NCI-H1048 (cell line): ENCODE results near the gene ENPP3.

Experiments
- DNase-seq: peaks from one replicate; lab custom pipeline; 2025; lab: John Stamatoyannopoulos, UW

Gene ENPP3

DNA sequence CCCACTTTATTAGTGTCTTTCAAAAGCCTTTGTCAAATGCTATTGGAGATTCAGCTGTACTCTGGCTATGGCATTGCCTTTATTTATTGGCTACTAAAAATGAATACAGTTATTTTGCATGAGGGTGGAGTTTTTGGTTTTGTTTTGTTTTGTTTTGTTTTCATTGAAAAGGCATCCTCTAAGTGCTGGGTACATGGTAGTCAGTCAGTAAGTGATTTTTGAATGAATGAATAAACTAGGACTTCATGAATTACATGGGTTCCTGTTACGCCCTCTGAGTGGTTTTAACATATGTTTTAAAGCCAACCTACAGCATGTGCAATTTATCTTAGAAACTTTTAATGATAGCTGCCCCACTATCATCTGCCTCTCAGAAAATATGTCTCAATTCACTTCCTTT lies 131.9 kb downstream of the ENPP3 start:
- no peak for DNase-seq

DNA sequence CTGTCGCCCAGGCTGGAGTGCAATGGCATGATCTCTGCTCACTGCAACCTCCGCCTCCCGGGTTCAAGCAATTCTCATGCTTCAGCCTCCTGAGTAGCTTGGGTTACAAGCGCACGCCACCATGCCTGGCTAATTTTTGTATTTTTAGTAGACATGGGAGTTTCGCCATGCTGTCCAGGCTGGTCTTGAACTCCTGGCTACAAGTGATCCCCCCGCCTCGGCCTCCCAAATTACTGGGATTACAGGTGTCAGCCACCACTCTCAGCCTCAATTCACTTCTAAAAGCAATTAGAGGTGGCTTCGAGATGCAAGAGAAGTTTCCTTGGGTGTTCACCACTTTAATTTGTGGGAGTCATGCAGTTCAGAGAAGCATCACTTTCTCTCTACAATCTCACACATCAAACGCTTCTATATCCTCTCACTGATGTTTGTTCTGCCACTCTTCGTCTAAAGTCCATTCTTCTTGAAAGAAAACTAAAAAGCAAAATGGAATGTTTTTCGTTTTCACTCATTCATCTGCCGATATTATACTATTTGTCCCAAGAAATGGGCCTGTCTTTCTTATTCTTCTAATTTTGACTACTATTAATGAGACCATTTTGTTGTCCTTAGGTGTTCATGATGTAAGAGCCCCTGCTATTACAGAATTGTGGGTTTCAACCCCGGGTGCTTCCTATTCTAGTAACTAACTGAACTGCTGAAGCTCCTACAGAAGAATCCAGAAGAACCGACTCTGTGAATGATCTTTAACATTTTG lies 132.5 kb downstream of the ENPP3 start:
- no peak for DNase-seq

DNA sequence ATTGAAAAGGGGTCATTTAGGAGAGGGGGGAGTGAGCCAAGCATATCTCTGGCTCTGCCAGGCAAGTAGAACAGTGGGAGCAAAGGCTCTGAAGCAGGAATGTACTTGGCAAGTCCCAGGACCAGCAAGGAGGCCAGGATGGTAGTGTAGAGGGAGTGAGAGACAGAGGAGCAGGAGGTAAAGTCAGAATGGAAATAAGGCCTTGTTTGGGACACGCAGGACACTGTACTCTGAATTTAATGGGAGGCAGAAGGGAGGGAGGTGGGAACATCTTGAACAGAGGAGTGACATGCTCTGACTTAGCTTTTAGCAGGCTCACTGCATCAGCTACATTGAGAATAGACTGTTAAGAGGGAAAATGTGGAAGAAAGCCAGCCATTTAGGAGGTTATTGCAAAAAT lies 133.7 kb downstream of the ENPP3 start:
- DNase-seq, result no peak

DNA sequence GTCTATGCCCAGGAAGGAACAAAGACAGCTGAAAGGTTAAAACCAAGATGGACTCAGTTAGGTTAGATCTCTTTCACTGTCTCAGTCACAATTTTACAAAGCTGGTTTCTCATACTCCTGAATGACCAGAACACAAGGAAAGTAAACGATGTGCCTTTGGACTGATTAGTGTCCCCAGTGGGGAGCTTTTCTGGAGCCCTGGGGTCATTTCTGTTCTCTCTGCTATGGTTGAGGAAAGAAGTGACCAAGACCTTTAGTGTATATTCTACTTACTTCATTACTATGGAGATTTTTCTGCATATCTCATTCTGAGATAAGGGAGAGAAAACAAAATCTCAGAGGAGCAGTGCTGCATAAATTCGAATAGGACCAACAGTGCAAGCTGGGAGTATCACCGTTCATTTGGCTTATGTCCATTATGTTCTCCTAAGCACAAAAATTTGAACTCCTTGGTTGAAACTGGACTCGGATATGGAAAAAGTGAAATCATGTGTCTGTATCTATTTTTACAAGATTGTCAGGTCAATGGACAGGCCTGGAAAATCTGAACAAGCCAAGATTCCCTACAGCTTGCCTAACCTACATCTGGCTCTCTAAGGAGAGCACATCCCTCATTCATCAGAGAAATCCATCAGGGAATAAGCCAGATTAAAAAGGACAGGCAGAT lies 136.3 kb downstream of the ENPP3 start:
- DNase-seq, result no peak

DNA sequence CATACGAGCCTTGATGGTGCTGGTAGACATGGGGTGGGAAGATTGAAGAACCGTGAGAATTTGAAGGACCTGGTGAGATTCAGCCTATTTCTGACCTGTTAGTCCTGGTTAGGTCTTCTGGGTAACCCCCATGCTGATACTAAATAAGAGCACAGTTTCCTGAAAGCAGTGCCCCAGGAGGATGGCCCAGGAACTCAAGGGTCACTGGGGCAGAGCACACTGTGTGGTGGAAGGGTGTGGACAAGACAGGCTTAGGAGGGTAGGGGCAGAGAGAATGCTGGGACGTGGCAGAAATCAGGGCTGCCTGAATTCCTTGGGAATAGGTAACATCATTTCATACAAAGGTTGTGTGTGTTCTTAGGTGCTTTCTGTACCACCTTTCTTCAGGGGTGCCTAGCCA lies 138.8 kb downstream of the ENPP3 start:
- no peak for DNase-seq

DNA sequence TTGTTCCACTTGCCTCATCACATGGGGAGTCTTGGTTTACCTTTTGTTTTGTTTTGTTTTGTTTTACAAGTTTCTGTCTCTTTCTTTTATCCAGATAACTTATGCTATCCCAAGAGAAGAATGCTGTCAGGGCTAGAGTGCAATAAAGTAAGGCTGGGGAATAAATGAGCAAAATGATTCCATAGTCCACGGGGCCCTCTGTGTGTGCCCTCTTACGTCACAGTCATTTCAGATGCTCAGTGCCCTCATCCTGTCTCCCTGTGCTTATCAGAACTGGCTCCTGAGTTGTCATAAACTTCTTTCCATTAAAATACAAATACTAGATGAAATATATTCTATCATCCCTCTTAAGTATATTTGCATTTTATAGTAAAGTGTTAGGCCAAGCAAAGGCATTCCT lies 139.9 kb downstream of the ENPP3 start:
- DNase-seq, result no peak

DNA sequence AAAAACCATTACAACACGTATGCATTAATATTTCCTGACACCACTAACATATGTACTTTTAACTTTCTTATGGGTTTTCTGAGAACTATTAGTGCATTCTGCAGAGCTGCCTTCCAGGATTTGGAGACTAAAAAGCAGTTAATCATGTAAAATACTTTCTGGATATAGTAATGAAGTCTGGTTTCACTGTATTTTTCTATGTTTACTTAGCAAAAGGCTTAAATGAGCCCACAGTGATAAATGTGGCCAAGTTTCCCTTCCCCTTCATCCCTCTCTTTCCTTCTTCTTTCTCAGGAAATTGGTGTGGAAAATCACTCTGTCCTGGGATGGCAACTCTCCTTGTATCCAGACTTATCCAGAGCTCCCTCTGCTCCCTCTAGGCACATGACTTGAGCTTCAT lies 141.1 kb downstream of the ENPP3 start:
- DNase-seq, result no peak

DNA sequence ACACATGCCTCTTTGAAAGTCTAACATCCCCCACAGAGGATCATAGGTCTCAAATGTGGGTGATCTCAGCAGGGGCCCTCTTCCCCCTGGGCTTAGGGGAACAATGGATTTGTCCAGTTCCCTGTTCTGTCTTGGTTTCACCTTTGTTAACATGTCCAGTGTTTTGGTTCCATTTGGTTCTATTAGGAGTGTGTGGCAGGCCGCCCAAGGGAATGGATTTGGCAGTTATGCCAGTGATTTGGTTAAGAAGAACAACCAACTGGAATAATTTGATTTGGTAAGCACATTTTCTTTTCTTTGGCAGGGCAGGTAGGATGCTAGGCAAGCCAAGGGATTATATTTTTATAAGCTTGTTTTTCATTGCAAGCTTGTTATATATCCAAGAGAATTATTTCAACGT lies 142.2 kb downstream of the ENPP3 start:
- DNase-seq, result no peak

DNA sequence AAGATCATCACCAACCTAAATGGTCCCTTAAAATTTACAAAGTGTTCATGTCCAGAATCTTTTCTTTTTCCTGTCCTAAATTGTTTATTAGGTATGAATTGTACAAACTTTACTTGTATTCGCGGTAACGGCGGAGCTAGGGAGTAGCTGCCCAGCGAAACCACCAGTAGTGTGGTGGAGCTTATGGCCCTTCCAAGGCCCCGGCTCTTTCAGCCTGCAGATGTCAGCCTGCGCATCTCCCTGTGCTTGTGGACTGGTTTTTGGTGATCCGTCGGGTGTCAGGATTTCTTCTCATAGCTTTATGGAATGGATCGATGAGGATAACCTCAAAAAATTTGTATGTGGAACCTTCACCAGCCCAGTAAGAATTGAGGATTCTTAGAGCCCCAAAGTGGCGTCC lies 143.5 kb downstream of the ENPP3 start:
- no peak for DNase-seq

DNA sequence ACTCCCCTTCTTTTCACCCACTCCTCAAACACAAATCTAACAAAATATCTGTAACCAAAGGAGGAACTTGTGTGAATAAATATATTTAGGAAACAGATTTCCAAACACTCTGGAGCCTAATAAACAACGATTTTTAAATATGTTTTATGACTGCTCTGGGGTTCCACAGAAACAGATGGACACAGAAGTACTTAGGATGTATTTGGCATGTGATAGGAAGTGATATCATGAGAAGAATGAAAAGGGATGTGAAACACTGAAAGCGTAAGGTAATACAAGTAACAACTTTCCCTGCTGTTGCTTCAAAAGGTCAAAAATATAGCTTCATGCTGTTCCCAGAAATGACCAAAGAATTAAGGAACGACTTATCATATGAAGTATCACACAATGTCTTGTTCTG lies 144.6 kb downstream of the ENPP3 start:
- DNase-seq, result no peak

DNA sequence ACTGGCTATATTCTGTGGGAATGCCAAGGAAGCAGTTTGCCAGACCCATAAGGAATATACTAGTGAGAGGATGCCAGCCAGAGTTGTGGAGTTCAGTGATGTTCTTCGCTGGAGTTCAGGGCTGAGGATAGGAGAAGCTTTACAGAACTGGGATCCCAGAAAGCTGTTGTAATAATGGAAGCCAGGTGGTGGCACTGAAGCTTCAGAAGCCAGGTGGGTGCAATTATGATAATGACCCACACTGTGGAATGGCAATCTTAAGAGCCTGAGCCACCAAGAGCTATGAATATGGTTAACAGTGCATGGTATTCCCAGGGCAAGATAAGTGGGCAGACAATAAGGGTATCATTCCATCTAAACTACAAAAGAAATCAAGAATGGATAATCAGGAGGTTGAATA lies 145.7 kb downstream of the ENPP3 start:
- DNase-seq, result no peak

DNA sequence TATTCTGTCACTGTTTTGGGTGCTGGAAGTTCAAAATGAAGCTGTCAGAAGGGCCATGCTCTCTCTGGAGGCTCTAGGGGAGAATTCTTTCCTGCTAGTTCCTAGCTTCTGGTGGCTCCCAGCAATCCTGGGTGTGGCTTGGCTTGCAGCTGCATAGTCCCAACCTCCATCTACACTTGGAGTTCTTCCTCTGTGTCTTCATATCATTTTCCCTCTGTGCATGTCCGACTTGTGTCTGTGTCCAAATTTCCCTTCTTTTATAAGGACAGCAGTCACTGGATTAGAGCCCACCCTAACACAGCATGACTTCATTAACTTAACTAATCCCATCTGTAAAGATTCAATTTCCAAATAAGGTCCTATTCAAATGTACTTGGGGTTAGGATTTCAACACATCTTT lies 147.5 kb downstream of the ENPP3 start:
- DNase-seq, result no peak

DNA sequence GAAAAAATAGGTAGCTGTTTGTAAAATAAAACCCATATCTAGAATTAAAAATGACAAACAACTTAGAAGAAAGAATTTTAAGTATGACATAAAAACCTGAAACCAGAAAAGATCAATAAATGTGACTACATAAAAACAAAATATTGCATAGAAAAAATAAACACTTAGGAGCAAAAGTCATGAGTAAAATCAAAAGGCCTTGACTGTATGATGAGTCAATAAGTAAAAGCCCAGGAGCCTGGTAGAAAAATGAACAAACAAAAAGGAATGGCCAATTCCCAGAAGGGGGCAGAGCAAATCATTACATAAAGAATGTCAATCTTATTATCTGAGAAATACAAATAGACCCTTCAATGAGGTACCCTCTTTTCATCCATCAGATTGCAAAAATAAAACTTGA lies 150.0 kb downstream of the ENPP3 start:
- DNase-seq, result no peak

DNA sequence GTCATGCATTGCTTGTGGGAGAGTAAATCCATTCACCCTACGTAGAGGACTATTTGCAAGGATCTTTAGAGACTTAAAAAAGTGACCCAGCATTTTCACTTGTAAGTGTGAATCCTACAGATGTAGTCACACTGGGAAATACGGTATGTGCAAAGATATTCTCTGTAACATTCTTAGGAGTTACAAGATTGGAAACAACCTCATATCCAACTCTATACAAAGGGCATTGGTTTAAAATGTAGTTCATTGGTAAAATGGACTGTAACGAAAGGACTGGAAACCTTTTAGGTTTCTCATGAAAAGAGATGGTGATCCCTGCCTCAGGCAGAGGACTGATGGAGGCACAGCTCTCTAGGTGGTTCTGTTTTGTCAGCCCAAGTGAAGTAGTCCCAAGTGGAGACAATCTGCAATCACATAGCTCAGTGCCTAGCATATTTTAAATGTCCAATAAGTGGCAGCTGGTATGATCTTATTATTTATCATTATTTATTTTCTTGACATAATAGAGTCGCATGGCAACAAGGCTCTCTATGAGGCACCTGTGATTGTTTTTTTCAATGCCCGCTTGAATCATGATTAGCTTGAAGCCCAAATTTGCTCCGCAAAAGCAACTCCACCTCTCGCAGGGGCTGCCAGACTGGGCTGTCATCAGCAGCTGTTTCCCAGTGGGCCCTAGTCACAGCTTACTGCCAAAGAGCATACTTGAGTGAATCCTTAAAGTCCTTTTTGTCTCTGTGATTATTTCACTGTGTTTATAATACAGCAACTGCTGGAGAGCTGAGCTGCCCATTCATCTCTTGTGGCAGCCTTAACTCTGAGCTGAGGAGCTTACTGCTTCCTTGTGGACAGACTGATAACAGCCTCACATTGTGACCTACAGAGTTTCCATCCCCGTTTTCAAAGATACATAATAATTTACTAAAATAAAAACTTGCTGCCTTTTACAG lies 150.9 kb downstream of the ENPP3 start:
- DNase-seq, result no peak

DNA sequence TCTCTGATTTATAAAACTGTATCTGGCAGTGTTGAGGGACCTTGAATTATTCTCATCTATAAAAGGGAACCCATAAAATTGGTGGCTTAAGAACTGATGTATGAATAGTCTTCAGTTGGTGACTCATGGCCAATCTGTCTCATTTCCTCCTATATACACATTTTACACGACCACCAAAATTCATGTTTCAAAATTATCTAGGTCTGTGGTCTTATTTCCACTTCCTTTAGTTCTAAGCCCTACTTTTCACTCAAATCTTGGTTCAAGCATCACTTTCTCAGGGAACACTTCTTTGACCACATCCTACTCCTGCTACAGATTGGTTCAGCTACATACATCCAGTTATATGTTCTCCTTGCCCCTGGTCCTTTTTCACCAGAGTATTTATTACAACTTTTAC lies 152.1 kb downstream of the ENPP3 start:
- no peak for DNase-seq

DNA sequence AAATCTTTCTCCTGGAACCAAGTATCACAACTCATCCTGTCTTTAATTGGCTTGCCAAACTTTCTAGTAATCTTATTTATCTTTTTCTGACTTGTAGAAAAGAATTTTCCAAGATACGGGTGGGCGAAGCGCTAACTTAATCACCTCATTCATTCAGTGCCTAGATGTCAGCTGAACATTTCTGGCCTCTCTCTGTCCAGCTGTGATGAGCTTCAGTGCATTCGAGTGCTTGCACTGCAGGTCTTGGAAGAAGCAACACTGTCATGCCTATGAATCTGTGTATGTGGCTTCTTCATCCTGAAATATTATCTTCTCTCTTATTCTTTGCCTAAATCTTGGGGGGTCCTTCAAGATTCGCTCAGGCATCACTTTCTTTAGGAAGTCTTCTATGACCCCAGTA lies 154.4 kb downstream of the ENPP3 start:
- DNase-seq, result no peak

DNA sequence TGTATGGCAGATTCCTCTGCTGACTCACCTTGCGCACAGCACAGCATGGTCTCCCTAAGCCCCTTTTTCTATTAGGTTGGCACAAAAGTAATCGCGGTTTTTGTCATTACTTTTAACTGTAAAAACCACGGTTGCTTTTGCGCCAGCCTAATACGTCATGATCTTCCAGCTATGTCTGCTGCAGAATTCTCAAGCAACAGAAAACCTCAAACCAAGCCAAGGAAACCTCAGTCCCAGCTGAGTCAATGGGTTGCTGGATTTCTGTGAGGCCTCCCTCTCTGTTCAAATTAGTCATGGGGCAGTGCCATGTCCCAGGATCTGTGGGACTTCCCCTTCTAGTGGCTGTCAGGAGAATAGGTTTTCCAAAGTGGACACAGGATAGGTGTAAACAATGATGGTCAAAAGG lies 155.0 kb downstream of the ENPP3 start:
- DNase-seq, result no peak

DNA sequence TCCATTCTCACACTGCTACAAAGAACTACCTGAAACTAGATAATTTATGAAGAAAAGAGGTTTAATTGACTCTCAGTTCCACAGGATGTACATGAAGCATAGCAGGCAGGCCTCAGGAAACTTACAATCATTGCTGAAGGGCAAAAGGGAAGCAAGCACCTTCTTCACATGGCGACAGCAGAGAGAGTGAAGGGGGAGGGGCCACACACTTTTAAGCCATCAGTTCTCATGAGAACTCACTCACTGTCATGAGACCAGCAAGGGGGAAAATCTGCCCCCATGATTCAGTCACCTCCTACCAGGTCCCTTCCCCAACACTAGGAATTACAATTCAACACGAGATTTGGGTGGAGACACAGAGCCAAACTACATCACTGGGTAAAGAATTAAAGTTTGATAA lies 158.3 kb downstream of the ENPP3 start:
- no peak for DNase-seq
